Tibial nerve (tissue), 4 donors: ENCODE measurements around the gene PIGB.

Experiments
- CTCF ChIP-seq, 5 experiments: fragments of 200-600 bp in 3 of 5; fragments of 450-650 bp in 2 of 5; sonication (generic) in 3 of 5; IDR thresholded peaks; one replicate each; pipeline ENCODE4 v1.5.1; 2016 to 2019; ENCODE audit warnings: antibody characterized with exemption in 5 of 5, mild to moderate bottlenecking in 3 of 5, moderate library complexity in 2 of 5
- EP300 ChIP-seq, 2 donors: sonication (generic); formaldehyde crosslinking; IDR thresholded peaks; one replicate each; pipeline ENCODE4 v1.6.1; 2017; ENCODE audit warnings: antibody characterized with exemption in 2 of 2, mild to moderate bottlenecking in 1 of 2

GRCh38 chr15:55320238-55320550 is 1.2 kb downstream of the PIGB start:
- TF ChIP-seq EP300 (IDR thresholded peaks at IDR 0.05) (no peak), CTCF (IDR thresholded peaks at IDR 0.05) (no peak)
